SK-N-DZ (cell line): ENCODE data around the gene TMEM185A.
"Not testable (repeated sequence)": the region's sequence is repeated elsewhere in the genome, so short reads cannot be mapped to it uniquely, and the experiment has no call there.

Experiments used
- DNase-seq: peaks from one replicate; pipeline ENCODE4 v3.0.0-alpha.2; 2015; ENCODE audit warnings: low spot score

The TMEM185A gene

DNA sequence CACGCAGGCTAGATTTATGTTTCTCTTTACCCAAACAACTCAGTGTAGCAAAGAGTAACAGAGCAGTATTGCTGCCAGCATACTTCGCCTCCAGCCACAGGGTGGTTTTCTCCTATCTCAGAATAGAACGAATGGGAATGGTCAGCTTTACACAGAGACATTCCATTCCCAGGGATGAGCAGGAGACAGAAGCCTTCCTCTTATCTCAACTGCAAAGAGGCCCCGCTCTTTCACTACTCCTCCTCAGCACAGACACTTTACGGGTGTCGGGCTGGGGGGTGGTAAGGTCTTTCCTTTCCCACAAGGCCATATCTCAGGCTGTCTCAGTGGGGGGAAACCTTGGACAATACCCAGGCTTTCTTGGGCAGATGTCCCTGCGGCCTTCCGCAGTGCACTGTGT lies 4.8 kb downstream of the TMEM185A start:
- not testable (repeated sequence) for DNase-seq

GRCh38 chrX:149619662-149620061 lies 11.9 kb downstream of the TMEM185A start:
- not testable (repeated sequence) for DNase-seq

- no peak for DNase-seq
Measured at GRCh38 chrX:149618871-149619270, 12.7 kb downstream of the TMEM185A start.

GRCh38 chrX:149611623-149612175 lies 19.9 kb downstream of the TMEM185A start:
- no peak for DNase-seq

DNA sequence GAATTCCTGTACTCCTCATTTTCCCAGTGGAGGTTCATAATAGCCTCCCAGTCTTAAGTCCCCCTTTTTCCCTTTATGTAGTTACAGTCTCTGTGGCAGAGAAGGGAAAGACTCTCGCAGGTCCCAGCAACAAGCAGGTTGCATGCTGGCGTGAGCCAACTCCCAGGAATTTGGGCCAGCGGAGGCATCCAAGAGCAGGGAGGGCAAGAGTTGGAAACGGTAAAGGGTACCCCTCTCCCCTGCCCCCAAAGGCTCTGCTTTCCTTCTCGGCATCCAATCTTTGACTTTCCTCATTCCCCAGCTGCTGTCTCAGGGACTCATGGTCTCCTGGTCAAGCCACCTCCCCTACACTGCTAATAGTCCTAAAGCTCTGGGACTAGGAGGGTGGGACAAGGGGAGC lies 21.1 kb downstream of the TMEM185A start:
- no peak for DNase-seq

GRCh38 chrX:149607699-149608098 lies 23.9 kb downstream of the TMEM185A start:
- no peak for DNase-seq

DNA sequence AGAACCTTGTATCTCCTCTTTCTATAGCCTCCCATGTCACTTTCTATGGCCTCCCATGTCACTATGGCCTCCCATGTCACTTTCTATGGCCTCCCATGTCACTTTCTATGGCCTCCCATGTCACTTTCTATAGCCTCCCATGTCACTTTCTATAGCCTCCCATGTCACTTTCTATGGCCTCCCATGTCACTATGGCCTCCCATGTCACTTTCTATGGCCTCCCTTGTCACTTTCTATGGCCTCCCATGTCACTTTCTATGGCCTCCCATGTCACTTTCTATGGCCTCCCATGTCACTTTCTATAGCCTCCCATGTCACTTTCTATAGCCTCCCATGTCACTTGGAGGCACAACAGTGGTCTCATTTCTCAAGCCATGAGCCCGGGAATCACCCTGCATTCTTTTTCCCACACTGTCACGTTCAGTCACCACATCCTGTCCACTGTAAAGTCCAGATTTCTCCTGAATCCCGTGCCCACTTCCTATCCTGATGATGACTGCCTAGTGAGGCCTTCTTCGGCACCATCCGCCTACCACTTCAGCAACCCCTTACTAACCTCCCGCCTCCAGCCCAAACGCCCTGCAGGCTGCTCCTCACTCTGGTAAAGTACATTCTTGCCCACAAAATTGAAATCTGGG lies 26.2 kb downstream of the TMEM185A start:
- DNase-seq, result not testable (repeated sequence)

DNA sequence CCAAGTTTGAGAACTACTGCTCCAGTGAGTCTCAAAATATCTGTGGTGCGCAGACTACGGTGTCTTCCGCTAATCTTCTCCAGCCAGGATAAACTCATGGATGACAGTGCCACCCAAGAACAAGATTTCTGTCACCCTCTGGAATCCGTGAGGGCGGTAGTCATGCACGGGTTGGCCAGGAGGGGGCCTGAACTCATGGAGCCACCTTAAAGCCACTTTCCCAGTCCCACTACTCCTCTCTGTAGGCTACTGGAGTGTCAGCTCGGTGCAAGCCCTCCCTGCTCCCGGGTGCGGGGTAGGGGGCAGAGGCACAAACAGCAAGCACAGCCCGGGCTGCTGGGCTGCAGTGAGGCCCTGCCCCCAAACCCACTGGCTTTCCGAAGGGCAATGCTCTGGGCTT lies 33.0 kb downstream of the TMEM185A start:
- DNase-seq, result not testable (repeated sequence)

DNA sequence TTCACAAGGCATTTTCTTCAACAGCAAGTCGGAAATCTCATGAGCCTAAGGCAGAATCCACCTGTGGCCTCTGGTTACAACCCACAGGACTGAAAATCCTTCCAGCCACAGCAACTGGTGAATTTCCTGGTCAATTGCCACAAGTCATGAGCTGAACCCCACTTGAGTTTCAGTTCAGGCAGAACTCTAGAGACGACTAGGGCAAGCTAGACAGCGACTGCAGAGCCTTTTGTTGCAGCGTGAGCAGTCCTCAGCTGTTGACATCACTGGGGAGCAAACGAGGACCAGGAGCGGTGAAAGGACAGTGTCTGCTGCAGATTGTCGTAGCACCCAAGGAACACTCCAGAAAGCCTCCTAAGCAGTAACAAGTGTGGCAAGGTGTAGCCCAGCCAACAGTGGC lies 35.6 kb downstream of the TMEM185A start:
- not testable (repeated sequence) for DNase-seq

DNA sequence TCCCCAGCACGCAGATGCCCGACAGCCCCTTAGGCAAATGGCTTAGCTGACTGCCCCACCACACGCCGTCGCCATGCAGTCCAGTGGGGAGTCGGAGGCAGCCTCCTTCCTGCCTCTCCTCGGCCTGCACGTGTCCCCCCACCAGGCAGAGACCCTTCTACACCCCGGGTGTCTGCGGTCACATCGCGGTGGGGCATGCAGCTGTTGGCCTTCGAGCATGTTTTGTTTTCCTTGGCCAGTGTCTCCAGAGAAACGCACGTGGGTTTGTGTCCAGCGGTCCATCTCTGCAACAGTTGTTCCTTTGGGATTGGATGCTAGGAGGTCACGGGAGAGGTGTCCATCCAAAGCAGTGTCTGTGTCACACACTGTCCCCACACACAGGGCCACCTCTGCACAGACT lies 36.4 kb downstream of the TMEM185A start, which contains the start of gene HSFX2:
HSFX2 (minus strand) TSS at position 101 of the 400 bp plus-strand sequence. CDS start 614 bp downstream, outside the sequence.
- not testable (repeated sequence) for DNase-seq

- not testable (repeated sequence) for DNase-seq
Measured at GRCh38 chrX:149590993-149591392, 40.6 kb downstream of the TMEM185A start.

DNA sequence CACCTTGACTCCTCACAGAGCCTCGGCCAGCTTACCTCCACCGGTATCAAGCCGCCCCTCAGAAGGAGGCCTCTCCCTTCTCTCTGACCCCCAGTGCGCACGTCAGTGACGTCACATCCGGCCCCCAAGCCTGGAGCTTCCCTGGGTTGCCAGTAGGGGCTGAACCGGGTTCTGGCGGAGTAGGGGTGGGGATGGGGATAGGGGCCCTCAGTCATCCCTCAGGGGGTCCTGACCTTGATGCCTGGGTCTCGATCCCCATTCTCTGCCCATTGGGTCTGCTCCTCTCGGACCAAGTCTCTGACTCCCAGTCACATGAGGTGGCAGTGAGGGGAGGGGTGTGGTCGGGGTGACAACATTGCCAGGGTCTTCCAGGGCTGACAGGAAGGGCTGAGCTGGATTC lies 44.2 kb downstream of the TMEM185A start, which contains the start of gene MAGEA9B:
MAGEA9B (minus strand) TSS at position 101 of the 400 bp plus-strand sequence. CDS start 4,280 bp downstream, outside the sequence.
- DNase-seq, result not testable (repeated sequence)

GRCh38 chrX:149585631-149586030 lies 46.0 kb downstream of the TMEM185A start:
- not testable (repeated sequence) for DNase-seq

DNA sequence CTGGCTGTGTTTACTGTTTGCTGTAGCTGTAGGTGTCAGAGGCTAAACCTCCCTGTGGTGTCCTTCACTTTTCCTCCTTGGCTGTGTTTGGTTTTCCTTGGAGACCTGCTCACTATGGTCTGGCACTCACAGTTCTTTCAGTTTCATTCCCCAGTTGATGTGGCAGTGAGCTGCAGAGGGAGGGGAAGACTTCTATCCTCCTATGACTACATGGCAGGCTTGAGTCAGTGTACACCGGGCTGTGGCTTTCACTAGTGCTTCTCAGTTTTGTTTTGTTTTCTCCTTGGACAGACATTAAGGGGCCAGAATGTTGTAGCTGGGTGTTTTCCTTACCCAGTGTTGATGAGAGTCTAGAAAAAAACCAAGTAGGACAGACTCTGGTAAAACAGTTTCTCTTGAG lies 58.1 kb downstream of the TMEM185A start:
- not testable (repeated sequence) for DNase-seq

DNA sequence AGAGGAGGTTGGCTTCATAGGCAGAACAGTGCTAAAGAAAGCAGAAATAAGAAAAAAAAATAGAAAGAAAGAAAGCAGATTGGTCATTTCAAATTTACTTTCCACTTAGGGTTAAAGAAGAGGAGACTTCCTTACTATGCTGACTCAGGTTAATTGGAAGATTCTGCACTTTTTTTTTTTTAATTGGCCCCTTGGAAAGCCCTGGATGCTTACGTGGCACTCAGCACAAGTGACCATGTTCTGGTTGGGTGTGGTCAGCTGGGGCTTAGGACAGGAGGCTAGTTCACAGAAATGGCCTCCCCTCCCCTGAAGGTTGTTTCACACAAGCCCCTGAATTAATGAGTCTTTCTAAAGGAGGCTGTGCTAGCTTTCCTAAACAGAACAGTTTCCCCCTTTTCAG lies 58.8 kb downstream of the TMEM185A start:
- DNase-seq, result no peak

- DNase-seq, result peak; percentile 15
Measured at GRCh38 chrX:149571770-149572169, 59.8 kb downstream of the TMEM185A start.

- no peak for DNase-seq
Measured at GRCh38 chrX:149570668-149571067, 60.9 kb downstream of the TMEM185A start.

DNA sequence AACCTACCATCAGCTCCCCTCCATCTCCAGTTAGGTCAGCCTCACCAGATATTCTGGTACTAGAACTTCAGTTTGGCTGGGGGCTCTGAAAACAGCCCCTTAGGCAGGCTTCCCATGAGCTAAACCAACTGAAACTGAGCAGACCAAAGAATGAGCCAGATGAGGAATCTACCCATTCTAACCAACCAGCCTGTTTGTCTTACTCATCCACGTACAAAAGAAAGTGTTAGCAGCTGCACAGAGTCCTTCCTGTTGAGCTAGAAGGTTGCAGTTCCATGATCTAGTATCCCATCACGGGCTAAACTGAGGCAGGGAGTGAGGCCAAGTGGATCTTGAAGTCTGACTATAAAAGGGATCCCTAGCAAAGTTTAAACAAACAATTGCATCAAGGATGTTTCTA lies 61.8 kb downstream of the TMEM185A start:
- no peak for DNase-seq

GRCh38 chrX:149568701-149569296 lies 62.8 kb downstream of the TMEM185A start:
- DNase-seq, result no peak

DNA sequence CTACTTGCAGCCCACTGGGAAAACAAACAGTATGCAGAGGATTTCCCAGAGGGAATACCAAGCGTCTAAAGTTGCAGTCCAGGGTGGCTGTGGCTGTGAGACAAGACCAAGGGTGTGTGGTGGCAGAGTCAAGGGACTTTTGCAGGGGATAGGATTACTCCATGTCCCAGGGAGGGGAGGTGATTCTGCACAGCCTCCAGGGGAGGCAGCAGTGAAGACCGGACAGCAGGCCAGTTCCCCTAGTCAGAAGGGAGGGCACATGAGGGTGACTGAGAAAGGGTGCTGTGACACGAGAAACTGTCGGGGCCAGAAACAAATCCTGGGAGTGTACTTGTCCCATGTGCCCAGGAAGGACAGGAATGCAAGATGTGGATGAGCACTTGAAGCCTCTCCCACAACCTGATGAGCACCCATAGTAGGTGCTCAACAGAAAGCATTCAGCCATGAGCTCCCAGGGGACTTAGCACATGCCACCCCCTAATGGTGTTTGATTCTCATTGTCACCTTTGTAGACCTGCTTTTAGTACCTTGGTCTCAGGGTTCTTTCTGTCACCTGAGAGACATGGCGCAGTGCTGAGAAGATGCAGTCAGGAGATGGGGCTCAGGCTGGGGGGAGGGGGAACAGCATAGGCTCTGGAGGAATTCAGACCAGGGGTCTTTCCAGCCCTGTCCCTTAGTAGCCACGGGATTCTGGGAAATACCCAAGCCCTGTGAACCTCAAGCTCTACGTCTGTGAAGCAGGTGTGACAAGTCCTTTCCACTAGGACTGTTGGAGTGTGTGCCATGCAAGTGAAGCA lies 63.8 kb downstream of the TMEM185A start:
- DNase-seq, result no peak

DNA sequence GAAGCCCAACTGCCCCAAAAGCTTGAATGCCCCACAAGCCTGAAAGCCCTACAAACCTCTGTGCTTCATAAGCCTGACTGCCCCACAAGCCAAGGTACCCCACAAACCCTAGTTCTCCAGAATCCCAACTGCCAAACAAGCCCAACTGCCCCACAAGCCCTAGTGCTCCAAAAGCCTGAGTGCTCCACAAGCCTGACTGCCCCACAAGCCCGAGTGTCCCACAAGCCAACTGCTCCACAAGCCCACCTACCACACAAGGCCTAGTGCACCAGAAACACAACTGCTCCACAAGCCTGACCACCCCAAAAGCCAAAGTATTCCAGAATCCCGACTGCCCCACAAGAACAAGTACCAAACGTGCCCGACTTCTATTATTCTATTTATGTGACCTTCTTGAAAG lies 68.2 kb downstream of the TMEM185A start:
- DNase-seq, result no peak

DNA sequence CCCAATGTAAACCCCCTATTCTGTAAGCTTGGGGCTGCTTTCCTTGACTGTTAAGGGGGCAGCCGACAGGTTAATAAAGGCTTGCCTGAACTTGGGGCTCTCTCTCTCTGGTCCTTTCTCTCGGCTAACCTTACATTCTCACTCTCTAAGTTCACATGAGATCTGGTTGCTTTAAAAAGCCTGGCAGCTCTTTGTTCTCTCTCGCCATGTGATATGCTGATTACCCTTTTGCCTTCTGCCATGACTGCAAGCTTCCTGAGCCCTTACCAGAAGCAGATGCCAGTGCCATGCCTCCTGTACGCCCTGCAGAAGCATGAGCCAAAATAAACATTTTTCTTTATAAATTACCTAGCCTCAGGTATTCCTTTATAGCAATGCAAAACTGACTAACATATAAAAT lies 76.3 kb downstream of the TMEM185A start:
- DNase-seq, result not testable (repeated sequence)
